Endodermal cell (in vitro differentiated cells): Measurements from ENCODE around the gene KIAA0586. TPM values are rescaled to one million over a fixed set of nuclear protein-coding genes. Genes with fewer than 3 reads are reported as not detected.

Experiments
- DNase-seq: peaks from one replicate; pipeline ENCODE4 v3.0.0-alpha.2; 2017
- H3K27ac ChIP-seq: 2 replicates; pipeline ENCODE4 v1.5.1; 2013; ENCODE audit warnings: mild to moderate bottlenecking, low read depth, low read length, moderate library complexity
- H3K27me3 ChIP-seq: 2 replicates; pipeline ENCODE4 v1.6.1; 2013; ENCODE audit warnings: mild to moderate bottlenecking, low read length, moderate library complexity; ENCODE audit not compliant: insufficient read depth, control insufficient read depth, poor library complexity, severe bottlenecking
- H3K36me3 ChIP-seq: 2 replicates; pipeline ENCODE4 v1.7.0; 2013; ENCODE audit warnings: mild to moderate bottlenecking, low read length, moderate library complexity; ENCODE audit not compliant: control insufficient read depth, insufficient read depth
- H3K4me1 ChIP-seq: one replicate; pipeline ENCODE4 v1.7.0; 2013; ENCODE audit warnings: low read length; ENCODE audit not compliant: control insufficient read depth, insufficient read depth
- H3K4me3 ChIP-seq: 2 replicates; pipeline ENCODE4 v1.5.1; 2013; ENCODE audit warnings: mild to moderate bottlenecking, low read length, moderate library complexity
- H3K9ac ChIP-seq: 2 replicates; pipeline ENCODE4 v1.6.1; 2013; ENCODE audit warnings: mild to moderate bottlenecking, low read length, moderate library complexity; ENCODE audit not compliant: poor library complexity, severe bottlenecking; ENCODE audit errors: extremely low read depth
- H3K9me3 ChIP-seq: 2 replicates; pipeline ENCODE4 v1.6.1; 2013; ENCODE audit warnings: mild to moderate bottlenecking, low read length, moderate library complexity; ENCODE audit not compliant: control insufficient read depth
- H3K27ac Mint-ChIP-seq: 2 replicates; pipeline ENCODE4 v1.8.0; 2020; ENCODE audit warnings: mixed read lengths
- H3K27me3 Mint-ChIP-seq: 2 replicates; pipeline ENCODE4 v1.8.0; 2021; ENCODE audit warnings: mild to moderate bottlenecking, mixed read lengths; ENCODE audit not compliant: insufficient read depth
- H3K36me3 Mint-ChIP-seq: 2 replicates; pipeline ENCODE4 v1.8.0; 2020; ENCODE audit warnings: low read depth, mixed read lengths
- H3K4me1 Mint-ChIP-seq: 2 replicates; pipeline ENCODE4 v1.8.0; 2020; ENCODE audit warnings: mixed read lengths
- H3K4me3 Mint-ChIP-seq: 2 replicates; pipeline ENCODE4 v1.8.0; 2020; ENCODE audit warnings: mild to moderate bottlenecking, moderate library complexity, mixed read lengths
- H3K9me3 Mint-ChIP-seq: 2 replicates; pipeline ENCODE4 v1.8.0; 2020; ENCODE audit warnings: mild to moderate bottlenecking, mixed read lengths
- CTCF ChIP-seq: fragments of 200-600 bp; sonication (generic); conservative IDR thresholded peaks from 2 replicates; pipeline ENCODE4 v1.5.0; 2021; ENCODE audit warnings: antibody characterized with exemption, mild to moderate bottlenecking
- WGBS, 2 experiments: methylation state at CpG; one replicate each; pipeline versions ENCODE4 v1.1.5 to v1.1.7; 2013; ENCODE audit warnings: missing lambda C conversion rate in 2 of 2, mixed read lengths in 1 of 2; ENCODE audit not compliant: insufficient coverage in 1 of 2, insufficient read length in 1 of 2; 5-methylcytosine and 5-hydroxymethylcytosine counted together
- total RNA-seq, 2 donors: library from RNA; stranded (reverse); fragmentation: NEBNext Ultra II Directional in 1 of 2; extraction: Animal tissue kit (Norgen Biotek cat#: 25700) in 1 of 2; gene quantifications; 2 replicates in 1 of 2; 3 replicates in 1 of 2; pipeline ENCODE4 v1.2.1, GENCODE V29; 2021

Gene KIAA0586
- total RNA-seq, 2 donors from 2014 or later: 14.2 to 26.4 TPM

- Mint-ChIP-seq H3K36me3 (no peaks in the 10 kb centered on the region), H3K27me3 (peaks cover 37% of the 10 kb centered on the region), H3K4me3 (peak within 1 kb of the TSS; percentile 57), H3K27ac (peak within 1 kb of the TSS; percentile 83), H3K4me1 (peaks cover 3% of the 10 kb centered on the region), H3K9me3 (no peaks in the 10 kb centered on the region)
- TF ChIP-seq CTCF: peak; percentile 99
- DNase-seq: peak; percentile 95
- peaks cover 12% of the 10 kb centered on the region for H3K27me3 ChIP-seq
- H3K4me1 ChIP-seq: no peaks in the 10 kb centered on the region
- WGBS, 2 experiments: 10 to 26% methylated on average over 31 to 81 of the region's 86 CpGs
- no peak within 1 kb of the TSS for H3K27ac ChIP-seq
- H3K9me3 ChIP-seq: no peaks in the 10 kb centered on the region
- H3K36me3 ChIP-seq: no peaks in the 10 kb centered on the region
- H3K9ac ChIP-seq: peak within 1 kb of the TSS; percentile 62
- H3K4me3 ChIP-seq: peak within 1 kb of the TSS; percentile 79
Observed at GRCh38 chr14:58395812-58396788, 31.4 kb upstream of the KIAA0586 start, which contains the start of gene TOMM20L. Gene TOMM20L, plus strand, starts transcription at chr14:58395930. Its CDS starts 28 bp downstream, at chr14:58395958.

GRCh38 chr14:58397156-58397555 is 30.4 kb upstream of the KIAA0586 start:
- TF ChIP-seq CTCF: no peak
- WGBS, 2 experiments: 93 to 97% methylated on average over 6 of the region's 6 CpGs
- no peaks in the 10 kb centered on the region for H3K9me3 Mint-ChIP-seq
- H3K27me3 ChIP-seq: peaks cover 12% of the 10 kb centered on the region
- H3K27ac ChIP-seq: no peak overlapping the region
- H3K4me3 Mint-ChIP-seq: no peak overlapping the region
- no peaks in the 10 kb centered on the region for H3K4me1 ChIP-seq
- H3K36me3 ChIP-seq: no peaks in the 10 kb centered on the region
- H3K27ac Mint-ChIP-seq: no peak overlapping the region
- DNase-seq: no peak
- H3K27me3 Mint-ChIP-seq: peaks cover 35% of the 10 kb centered on the region
- H3K9me3 ChIP-seq: no peaks in the 10 kb centered on the region
- no peak overlapping the region for H3K4me3 ChIP-seq
- H3K4me1 Mint-ChIP-seq: peaks cover 3% of the 10 kb centered on the region
- H3K9ac ChIP-seq: no peak overlapping the region
- H3K36me3 Mint-ChIP-seq: peaks cover 2% of the 10 kb centered on the region

- no peak for DNase-seq
- Mint-ChIP-seq H3K27me3 (peaks cover 35% of the 10 kb centered on the region), H3K27ac (no peak overlapping the region), H3K4me1 (peaks cover 3% of the 10 kb centered on the region), H3K36me3 (peaks cover 2% of the 10 kb centered on the region), H3K9me3 (no peaks in the 10 kb centered on the region), H3K4me3 (no peak overlapping the region)
- Histone ChIP-seq H3K9ac (no peak overlapping the region), H3K9me3 (no peaks in the 10 kb centered on the region), H3K4me1 (no peaks in the 10 kb centered on the region), H3K36me3 (no peaks in the 10 kb centered on the region), H3K27me3 (peaks cover 12% of the 10 kb centered on the region), H3K27ac (no peak overlapping the region), H3K4me3 (no peak overlapping the region)
- no peak for TF ChIP-seq CTCF
Observed at GRCh38 chr14:58398495-58398894, 29.0 kb upstream of the KIAA0586 start.
